HL-60 (cell line): Measurements from ENCODE around the gene SOCS2.

ENCODE experiments used
- DNase-seq, 2 experiments: peaks; one replicate each; pipeline ENCODE4 v3.0.0-alpha.2; 2010 to 2020; ENCODE audit warnings: low read depth in 1 of 2, low spot score in 1 of 2
- H3K27ac ChIP-seq: fragments of 250-450 bp; sonication (Bioruptor Pico); replicated peaks from 2 replicates; pipeline ENCODE4 v1.5.1; 2020; ENCODE audit warnings: mild to moderate bottlenecking, moderate library complexity
- H3K27me3 ChIP-seq: fragments of 250-450 bp; sonication (Bioruptor Pico); 2 replicates; pipeline ENCODE4 v1.5.1; 2021; ENCODE audit warnings: mild to moderate bottlenecking, moderate library complexity; ENCODE audit not compliant: insufficient read depth, poor library complexity, severe bottlenecking
- H3K4me3 ChIP-seq: replicated peaks from 2 replicates; pipeline ENCODE4 v1.5.1; 2011; ENCODE audit warnings: mild to moderate bottlenecking, control low read depth, low read length; ENCODE audit not compliant: insufficient read depth
- CTCF ChIP-seq: IDR thresholded peaks from one replicate; pipeline ENCODE4 v1.5.1; 2011; ENCODE audit warnings: low read length, control low read depth, inconsistent platforms; ENCODE audit not compliant: insufficient read depth
- GABPA ChIP-seq: IDR thresholded peaks from 2 replicates; pipeline ENCODE4 v1.6.1; 2012; ENCODE audit warnings: low read depth
- POLR2AphosphoS5 ChIP-seq: IDR thresholded peaks from 2 replicates; pipeline ENCODE4 v1.6.1; 2012; ENCODE audit warnings: low read depth
- SPI1 ChIP-seq: IDR thresholded peaks from 2 replicates; pipeline ENCODE4 v1.6.1; 2012; ENCODE audit warnings: low read depth, mild to moderate bottlenecking, borderline replicate concordance
- TF ChIP-seq, protein P1 (sequence below): IDR thresholded peaks from 2 replicates; pipeline ENCODE4 v1.6.1; 2012; ENCODE audit warnings: low read depth; ENCODE audit not compliant: insufficient replicate concordance

SOCS2 gene

DNA sequence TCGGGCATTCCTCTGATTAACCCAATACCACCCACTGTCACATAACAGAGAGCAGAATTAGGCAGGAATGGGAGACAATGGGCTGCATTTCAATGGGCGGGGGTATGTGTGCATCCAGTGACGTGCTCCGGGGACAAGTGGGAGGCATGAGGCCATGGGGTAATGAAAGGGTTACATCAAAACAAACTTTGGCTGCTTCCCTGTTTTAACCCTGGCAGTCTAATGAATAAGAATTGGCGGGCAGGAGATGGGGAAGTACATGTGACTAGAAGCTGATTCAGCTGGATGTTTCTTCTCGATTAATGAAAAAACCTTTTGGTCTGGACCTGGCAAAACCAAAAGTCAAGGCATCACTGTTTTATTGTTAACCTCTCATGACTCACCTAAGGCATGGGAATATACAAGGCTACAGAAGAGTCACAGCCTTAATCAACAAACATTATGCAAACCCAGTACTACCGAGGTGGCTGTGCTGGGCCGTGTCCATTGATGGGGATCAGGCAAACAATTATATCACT lies 44.2 kb downstream of the SOCS2 start:
- Histone ChIP-seq H3K27me3 (no peaks in the 10 kb centered on the region), H3K4me3 (no peak overlapping the region), H3K27ac (no peak overlapping the region)
- DNase-seq, result peak in 1 of 2 experiments; percentile 7
- TF ChIP-seq, protein P1, sequence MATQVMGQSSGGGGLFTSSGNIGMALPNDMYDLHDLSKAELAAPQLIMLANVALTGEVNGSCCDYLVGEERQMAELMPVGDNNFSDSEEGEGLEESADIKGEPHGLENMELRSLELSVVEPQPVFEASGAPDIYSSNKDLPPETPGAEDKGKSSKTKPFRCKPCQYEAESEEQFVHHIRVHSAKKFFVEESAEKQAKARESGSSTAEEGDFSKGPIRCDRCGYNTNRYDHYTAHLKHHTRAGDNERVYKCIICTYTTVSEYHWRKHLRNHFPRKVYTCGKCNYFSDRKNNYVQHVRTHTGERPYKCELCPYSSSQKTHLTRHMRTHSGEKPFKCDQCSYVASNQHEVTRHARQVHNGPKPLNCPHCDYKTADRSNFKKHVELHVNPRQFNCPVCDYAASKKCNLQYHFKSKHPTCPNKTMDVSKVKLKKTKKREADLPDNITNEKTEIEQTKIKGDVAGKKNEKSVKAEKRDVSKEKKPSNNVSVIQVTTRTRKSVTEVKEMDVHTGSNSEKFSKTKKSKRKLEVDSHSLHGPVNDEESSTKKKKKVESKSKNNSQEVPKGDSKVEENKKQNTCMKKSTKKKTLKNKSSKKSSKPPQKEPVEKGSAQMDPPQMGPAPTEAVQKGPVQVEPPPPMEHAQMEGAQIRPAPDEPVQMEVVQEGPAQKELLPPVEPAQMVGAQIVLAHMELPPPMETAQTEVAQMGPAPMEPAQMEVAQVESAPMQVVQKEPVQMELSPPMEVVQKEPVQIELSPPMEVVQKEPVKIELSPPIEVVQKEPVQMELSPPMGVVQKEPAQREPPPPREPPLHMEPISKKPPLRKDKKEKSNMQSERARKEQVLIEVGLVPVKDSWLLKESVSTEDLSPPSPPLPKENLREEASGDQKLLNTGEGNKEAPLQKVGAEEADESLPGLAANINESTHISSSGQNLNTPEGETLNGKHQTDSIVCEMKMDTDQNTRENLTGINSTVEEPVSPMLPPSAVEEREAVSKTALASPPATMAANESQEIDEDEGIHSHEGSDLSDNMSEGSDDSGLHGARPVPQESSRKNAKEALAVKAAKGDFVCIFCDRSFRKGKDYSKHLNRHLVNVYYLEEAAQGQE, result no peak
- no peak for TF ChIP-seq CTCF
- TF ChIP-seq GABPA, result no peak
- no peak for TF ChIP-seq POLR2AphosphoS5
- no peak for TF ChIP-seq SPI1

- Histone ChIP-seq H3K27me3 (no peaks in the 10 kb centered on the region), H3K27ac (no peak overlapping the region), H3K4me3 (no peak overlapping the region)
- no peak for DNase-seq
- TF ChIP-seq GABPA, result no peak
- TF ChIP-seq SPI1, result no peak
- TF ChIP-seq CTCF, result no peak
- TF ChIP-seq POLR2AphosphoS5, result no peak
- TF ChIP-seq, protein P1, result no peak
Observed at GRCh38 chr12:93618891-93619410, 46.5 kb downstream of the SOCS2 start.

DNA sequence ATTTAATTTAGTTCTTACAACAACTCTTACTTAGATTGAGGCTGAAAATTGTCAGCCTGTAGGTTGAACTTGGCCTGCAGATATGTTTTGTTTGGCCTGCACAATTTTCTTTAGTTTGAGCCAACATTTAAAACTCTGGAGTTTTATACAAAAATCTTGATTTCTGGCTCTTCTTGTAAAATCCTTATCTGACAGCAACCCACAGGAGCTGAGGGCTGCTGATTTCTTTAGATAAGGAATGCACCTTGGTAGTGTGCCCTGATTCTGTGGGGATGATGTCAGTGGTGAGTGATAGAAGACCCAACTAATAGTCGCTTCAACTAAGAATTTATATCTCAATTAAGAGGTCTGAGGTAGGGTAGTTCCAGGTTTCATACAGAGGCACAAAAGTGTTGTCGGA lies 49.5 kb downstream of the SOCS2 start:
- TF ChIP-seq POLR2AphosphoS5 (no peak), SPI1 (no peak), GABPA (no peak)
- Histone ChIP-seq H3K27me3 (no peaks in the 10 kb centered on the region), H3K4me3 (no peak overlapping the region), H3K27ac (no peak overlapping the region)
- DNase-seq, result no peak

- Histone ChIP-seq H3K27ac (no peak overlapping the region), H3K4me3 (no peak overlapping the region), H3K27me3 (no peaks in the 10 kb centered on the region)
- no peak for DNase-seq
- TF ChIP-seq CTCF (no peak), SPI1 (no peak), GABPA (no peak), POLR2AphosphoS5 (no peak)
- TF ChIP-seq, protein P1, result no peak
Observed at GRCh38 chr12:93622485-93622884, 50.0 kb downstream of the SOCS2 start.
